Caki2 (cell line): ENCODE results near the gene NPB. TPM values are rescaled to one million over a fixed set of nuclear protein-coding genes. Genes with fewer than 3 reads are reported as not detected.

Source experiments
- DNase-seq: peaks from one replicate; pipeline ENCODE4 v3.0.0-alpha.2; 2015; ENCODE audit warnings: low read depth
- in situ Hi-C: cut with HindIII; loops from 2 replicates; pipeline ENCODE4 v1.10.0; 2016; ENCODE audit warnings: low sequenced_read_pairs, low pct_unique_long_range_greater_than_20kb, mixed read lengths
- total RNA-seq: library from RNA; depleted of rRNA; stranded (reverse); fragments of >200 nt; shearing (Covaris generic); gene quantifications from 2 replicates; pipeline ENCODE4 v1.2.3, GENCODE V29; 2014; ENCODE audit warnings: low replicate concordance; rRNA removed

NPB gene
- total RNA-seq, 1 experiment from 2014 or later, result 0.07 TPM

- in situ Hi-C loops, result no loop called here
- no peak for DNase-seq
Measured at GRCh38 chr17:81948635-81949378, 46.8 kb downstream of the NPB start.

- no peak for DNase-seq
- in situ Hi-C loops, result no loop called here
Measured at GRCh38 chr17:81950501-81950900, 48.5 kb downstream of the NPB start.

GRCh38 chr17:81951785-81952684 is 50.0 kb downstream of the NPB start:
- in situ Hi-C loops, result no loop called here
- DNase-seq, result no peak

Other genes with a start within 250 kb of the NPB start
- 1.4 TPM in 1 of 2 replicates, not detected in the other for gene PDE6G, start 245.7 kb upstream of the NPB start, total RNA-seq
- gene OXLD1, start 235.6 kb upstream of the NPB start, total RNA-seq, result 76.2 and 103 TPM in 2 replicates
- gene CCDC137, start 235.5 kb upstream of the NPB start, total RNA-seq, result 33.8 and 39.2 TPM in 2 replicates
- 75.3 and 89.9 TPM in 2 replicates for gene ARL16, start 218.4 kb upstream of the NPB start, total RNA-seq
- gene HGS, start 218.2 kb upstream of the NPB start, total RNA-seq, result 87.1 and 96.6 TPM in 2 replicates
- gene MRPL12, start 198.9 kb upstream of the NPB start, total RNA-seq, result 185 and 238 TPM in 2 replicates
- gene SLC25A10, start 190.0 kb upstream of the NPB start, total RNA-seq, result 93.2 and 105 TPM in 2 replicates
- not detected in 2 replicates for gene GCGR, start 98.1 kb upstream of the NPB start, total RNA-seq
- 24.7 and 30.9 TPM in 2 replicates for gene MCRIP1, start 68.9 kb upstream of the NPB start, total RNA-seq
- not detected in 2 replicates for gene PPP1R27, start 67.2 kb upstream of the NPB start, total RNA-seq
- gene P4HB, start 41.7 kb upstream of the NPB start, total RNA-seq, result 653 and 796 TPM in 2 replicates
- gene ARHGDIA, start 30.9 kb upstream of the NPB start, total RNA-seq, result 117 and 146 TPM in 2 replicates
- 279 and 312 TPM in 2 replicates for gene ALYREF, start 10.7 kb upstream of the NPB start, total RNA-seq
- 220 and 309 TPM in 2 replicates for gene ANAPC11, start 10.5 kb upstream of the NPB start, total RNA-seq
- 26.2 and 59.9 TPM in 2 replicates for gene PCYT2, start 9.2 kb downstream of the NPB start, total RNA-seq
- gene SIRT7, start 15.9 kb downstream of the NPB start, total RNA-seq, result 46.1 and 67.8 TPM in 2 replicates
- gene MAFG, start 25.5 kb downstream of the NPB start, total RNA-seq, result 45.2 and 67.3 TPM in 2 replicates
- 272 and 283 TPM in 2 replicates for gene PYCR1, start 35.1 kb downstream of the NPB start, total RNA-seq
- gene MYADML2, start 45.0 kb downstream of the NPB start, total RNA-seq, result not detected in 2 replicates
- not detected in 2 replicates for gene NOTUM, start 58.9 kb downstream of the NPB start, total RNA-seq
- 48.7 and 62.8 TPM in 2 replicates for gene ASPSCR1, start 75.4 kb downstream of the NPB start, total RNA-seq
- 157 and 162 TPM in 2 replicates for gene CENPX, start 120.6 kb downstream of the NPB start, total RNA-seq
- 40.3 and 51.4 TPM in 2 replicates for gene LRRC45, start 121.1 kb downstream of the NPB start, total RNA-seq
- 22.1 and 40.0 TPM in 2 replicates for gene RAC3, start 129.4 kb downstream of the NPB start, total RNA-seq
- 56.6 and 98.4 TPM in 2 replicates for gene DCXR, start 135.5 kb downstream of the NPB start, total RNA-seq
- gene RFNG, start 149.6 kb downstream of the NPB start, total RNA-seq, result 62.4 and 68.5 TPM in 2 replicates
- gene GPS1, start 149.7 kb downstream of the NPB start, total RNA-seq, result 154 and 160 TPM in 2 replicates
- 126 and 135 TPM in 2 replicates for gene DUS1L, start 163.6 kb downstream of the NPB start, total RNA-seq
- gene FASN, start 196.0 kb downstream of the NPB start, total RNA-seq, result 58.4 and 64.6 TPM in 2 replicates